IMR-90 (cell line): ENCODE measurements around the gene BRF1. TPM values are rescaled to one million over a fixed set of nuclear protein-coding genes. Genes with fewer than 3 reads are reported as not detected.

Experiments used
- ATAC-seq: fragments of 200-7000 bp; cut with Tn5 transposase; 2 replicates; pipeline ENCODE4 v1.9.1; 2020; ENCODE audit warnings: low read depth, mild to moderate bottlenecking, moderate library complexity
- BruUV-seq: library from RNA; stranded (reverse); fragments of 400-500 nt; replicated peaks from 2 replicates; lab custom pipeline; 2021; lab: Mats Ljungman, UMichigan
- CTCF ChIA-PET: fragments of 300-600 bp; formaldehyde crosslinking; extraction: SDS; loops from one replicate; lab custom pipeline; 2021; ENCODE audit warnings: antibody characterized with exemption; lab: Yijun Ruan, JAX
- POLR2A ChIA-PET: fragments of 300-600 bp; sonication (Branson Sonifier 250); formaldehyde crosslinking; loops from one replicate; lab custom pipeline; 2022; ENCODE audit warnings: antibody characterized with exemption; ENCODE audit not compliant: unreplicated experiment; lab: Charles Lee
- DNase-seq: peaks from one replicate; pipeline ENCODE4 v3.0.0; 2013
- H2AFZ ChIP-seq: replicated peaks from 2 replicates; pipeline ENCODE3; 2013; ENCODE audit warnings: low read length, mild to moderate bottlenecking; ENCODE audit not compliant: poor library complexity
- H2AK5ac ChIP-seq: 2 replicates; pipeline ENCODE4 v1.6.1; 2013; ENCODE audit warnings: low read depth, low read length, inconsistent platforms
- H2AK9ac ChIP-seq: replicated peaks from 2 replicates; pipeline ENCODE3; 2013; ENCODE audit warnings: mild to moderate bottlenecking, low read depth, low read length, moderate library complexity; ENCODE audit not compliant: poor library complexity
- H2BK120ac ChIP-seq: 2 replicates; pipeline ENCODE4 v1.6.1; 2013; ENCODE audit warnings: low read depth, low read length, inconsistent platforms
- H2BK15ac ChIP-seq: 3 replicates; pipeline ENCODE4 v1.6.1; 2013; ENCODE audit warnings: low read depth, low read length, inconsistent platforms
- H2BK20ac ChIP-seq: 2 replicates; pipeline ENCODE4 v1.6.1; 2013; ENCODE audit warnings: low read depth, mild to moderate bottlenecking, inconsistent platforms, low read length, moderate library complexity
- H2BK5ac ChIP-seq: 2 replicates; pipeline ENCODE4 v1.6.1; 2013; ENCODE audit warnings: mild to moderate bottlenecking, low read depth, low read length, inconsistent platforms; ENCODE audit not compliant: poor library complexity, severe bottlenecking
- H3K14ac ChIP-seq: replicated peaks from 2 replicates; pipeline ENCODE4 v1.6.1; 2013; ENCODE audit warnings: low read depth, low read length, inconsistent platforms
- H3K18ac ChIP-seq: 2 replicates; pipeline ENCODE4 v1.6.1; 2013; ENCODE audit warnings: low read depth, low read length, control low read depth
- H3K23ac ChIP-seq: 2 replicates; pipeline ENCODE4 v1.6.1; 2013; ENCODE audit warnings: low read depth, low read length, inconsistent platforms
- H3K27ac ChIP-seq: 2 replicates; pipeline ENCODE4 v1.5.1; 2013; ENCODE audit warnings: mild to moderate bottlenecking, control low read depth, low read length; ENCODE audit not compliant: insufficient read depth
- H3K27me3 ChIP-seq: 2 replicates; pipeline ENCODE4 v1.6.1; 2013; ENCODE audit warnings: low read length; ENCODE audit not compliant: control insufficient read depth, insufficient read depth
- H3K36me3 ChIP-seq: 2 replicates; pipeline ENCODE4 v1.6.1; 2013; ENCODE audit warnings: low read length, mixed read lengths; ENCODE audit not compliant: control insufficient read depth, insufficient read depth
- H3K4ac ChIP-seq: 2 replicates; pipeline ENCODE4 v1.6.1; 2013; ENCODE audit warnings: low read depth, low read length, inconsistent platforms
- H3K4me1 ChIP-seq: 2 replicates; pipeline ENCODE4 v1.6.1; 2013; ENCODE audit warnings: low read length, mixed read lengths; ENCODE audit not compliant: control insufficient read depth, insufficient read depth
- H3K4me2 ChIP-seq: 2 replicates; pipeline ENCODE4 v1.6.1; 2013; ENCODE audit warnings: low read depth, mild to moderate bottlenecking, control low read depth, low read length, moderate library complexity
- H3K4me3 ChIP-seq: 2 replicates; pipeline ENCODE4 v1.5.1; 2013; ENCODE audit warnings: low read depth, mild to moderate bottlenecking, control low read depth, low read length, moderate library complexity; ENCODE audit not compliant: insufficient read depth
- H3K56ac ChIP-seq: 2 replicates; pipeline ENCODE4 v1.6.1; 2013; ENCODE audit warnings: low read length, inconsistent platforms; ENCODE audit not compliant: insufficient read depth; ENCODE audit errors: extremely low read depth
- H3K79me1 ChIP-seq, 2 experiments: 2 replicates each; pipeline ENCODE4 v1.6.1; 2013; ENCODE audit warnings: low read length in 2 of 2, inconsistent platforms in 1 of 2, low read depth in 1 of 2
- H3K9ac ChIP-seq: 2 replicates; pipeline ENCODE4 v1.6.1; 2013; ENCODE audit warnings: low read depth, low read length, control low read depth
- H3K9me1 ChIP-seq: 2 replicates; pipeline ENCODE4 v1.6.1; 2013; ENCODE audit warnings: low read length, inconsistent platforms; ENCODE audit not compliant: insufficient read depth
- H3K9me3 ChIP-seq: 2 replicates; pipeline ENCODE4 v1.6.1; 2013; ENCODE audit warnings: low read length; ENCODE audit not compliant: control insufficient read depth, insufficient read depth
- H4K20me1 ChIP-seq: 2 replicates; pipeline ENCODE4 v1.6.1; 2013; ENCODE audit warnings: low read length, inconsistent platforms; ENCODE audit not compliant: insufficient read depth
- H4K5ac ChIP-seq: 2 replicates; pipeline ENCODE4 v1.6.1; 2013; ENCODE audit warnings: mild to moderate bottlenecking, low read depth, low read length, control low read depth
- H4K8ac ChIP-seq, 2 experiments: 2 replicates each; pipeline ENCODE4 v1.6.1; 2013; ENCODE audit warnings: low read depth in 2 of 2, low read length in 2 of 2, control low read depth in 1 of 2, inconsistent platforms in 1 of 2
- H4K91ac ChIP-seq: 2 replicates; pipeline ENCODE4 v1.6.1; 2013; ENCODE audit warnings: low read depth, low read length, inconsistent platforms; ENCODE audit not compliant: insufficient read depth
- BHLHE40 ChIP-seq: fragments of 150-350 bp; IDR thresholded peaks from 2 replicates; pipeline ENCODE4 v1.6.1; 2016; ENCODE audit warnings: mild to moderate bottlenecking, low read depth, low read length
- MAFK ChIP-seq: IDR thresholded peaks from 2 replicates; pipeline ENCODE4 v1.6.1; 2012; ENCODE audit warnings: low read depth, low read length, improper control_type of control experiment
- MXI1 ChIP-seq: IDR thresholded peaks from 2 replicates; pipeline ENCODE4 v1.6.1; 2012; ENCODE audit warnings: low read depth, mild to moderate bottlenecking, low read length, moderate library complexity, borderline replicate concordance
- POLR2A ChIP-seq: IDR thresholded peaks from 2 replicates; pipeline ENCODE4 v1.6.1; 2012; ENCODE audit warnings: mild to moderate bottlenecking, low read depth, low read length
- USF2 ChIP-seq: fragments of 150-350 bp; IDR thresholded peaks from 2 replicates; pipeline ENCODE4 v1.6.1; 2017; ENCODE audit warnings: mild to moderate bottlenecking, antibody characterized with exemption, low read length, low read depth
- WGBS, 2 experiments: methylation state at CpG; one replicate each; pipeline versions ENCODE4 v1.1.5 to v1.1.7; 2013; ENCODE audit warnings: missing lambda C conversion rate in 2 of 2; ENCODE audit not compliant: insufficient read length in 1 of 2; ENCODE audit errors: extremely low coverage in 2 of 2; 5-methylcytosine and 5-hydroxymethylcytosine counted together
- dilution Hi-C: fragments of 300-500 bp; cut with HindIII; formaldehyde crosslinking; loops from one replicate; pipeline ENCODE4 v1.14.3; 2018; ENCODE audit warnings: low sequenced_read_pairs; ENCODE audit not compliant: unreplicated experiment
- in situ Hi-C: fragments of 300-500 bp; cut with MboI; formaldehyde crosslinking; loops from 3 replicates; pipeline ENCODE4 v1.14.3; 2019; ENCODE audit warnings: low sequenced_read_pairs, inconsistent platforms, mixed read lengths
- intact Hi-C: fragments of 100-400 bp; cut with micrococcal nuclease; formaldehyde crosslinking; loops from 2 replicates; pipeline ENCODE4 v1.10.0; 2022
- polyA plus RNA-seq, 3 experiments: library from polyadenylated mRNA; depleted of rRNA; stranded (reverse); fragments of >200 nt; gene quantifications; 2 replicates each; pipeline ENCODE4 v1.2.3, GENCODE V29; 2012; ENCODE audit warnings: low replicate concordance in 1 of 3
- total RNA-seq: library from RNA; depleted of rRNA; stranded (reverse); fragments of >200 nt; gene quantifications from 2 replicates; pipeline ENCODE4 v1.2.3, GENCODE V29; 2012

Gene BRF1
- total and polyA plus RNA-seq, 2 of the 4 experiments (the other 2 are of a cell fraction): 12.4 to 16.7 TPM

DNA sequence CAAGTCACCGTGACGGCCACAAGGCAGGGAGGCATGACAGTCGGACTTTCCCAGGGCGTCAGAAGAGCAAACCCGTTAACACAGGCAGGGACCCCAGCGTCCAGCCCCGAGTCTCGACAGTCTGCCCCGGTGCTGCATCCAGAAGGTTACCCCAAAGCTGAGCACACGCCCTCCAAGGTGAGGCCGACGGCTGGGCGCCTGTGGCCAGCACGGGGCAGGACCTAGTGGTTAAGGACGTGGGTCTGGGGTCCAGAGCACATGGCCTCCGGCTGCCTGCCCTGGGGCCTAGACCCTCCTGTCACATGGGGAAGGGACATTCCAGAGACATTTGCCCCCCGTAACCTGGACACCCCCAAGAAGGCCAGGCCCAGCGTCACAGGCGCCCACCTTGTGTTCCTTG is 82.2 kb downstream of the BRF1 start:
- Histone ChIP-seq H4K91ac (no peak overlapping the region), H3K9me1 (peaks cover 12% of the 10 kb centered on the region), H3K18ac (no peak overlapping the region), H3K4ac (no peak overlapping the region), H3K4me2 (no peak overlapping the region), H3K4me3 (no peak overlapping the region), H2BK120ac (no peak overlapping the region), H3K9me3 (no peaks in the 10 kb centered on the region), H2BK15ac (no peak overlapping the region), H2BK20ac (no peak overlapping the region), H4K20me1 (peaks cover 14% of the 10 kb centered on the region), H4K5ac (no peak overlapping the region), H2AK5ac (no peak overlapping the region), H2AFZ (no peak overlapping the region), H2AK9ac (no peak overlapping the region), H3K23ac (no peak overlapping the region), H3K14ac (no peak overlapping the region), H3K4me1 (peaks cover 2% of the 10 kb centered on the region; the same call in 1 of the 2 replicates), H3K27me3 (no peaks in the 10 kb centered on the region), H3K56ac (no peak overlapping the region), H3K9ac (no peak overlapping the region), H3K79me1 (peaks cover 12 to 24% of the 10 kb centered on the region in 2 experiments), H2BK5ac (no peak overlapping the region), H4K8ac (no peak overlapping the region), H3K36me3 (peaks cover 55% of the 10 kb centered on the region), H3K27ac (no peak overlapping the region)
- ChIA-PET CTCF (no interaction called here), POLR2A (no interaction called here)
- ATAC-seq: no peak
- in situ Hi-C loops: no loop called here
- DNase-seq: no peak
- dilution Hi-C loops: no loop called here
- no TSS peak for BruUV-seq
- intact Hi-C loops: no loop called here
- TF ChIP-seq POLR2A (no peak), BHLHE40 (no peak), MAFK (no peak), MXI1 (no peak), USF2 (no peak)
- 99% methylated on average over 16 of the region's 19 CpGs; no CpG with 5 or more reads in 1 of the 2 experiments for WGBS, 2 experiments
